IMR-90 (cell line): Measurements from ENCODE around the gene FUCA2.

Source experiments
- CEBPB ChIP-seq: IDR thresholded peaks from 2 replicates; pipeline ENCODE4 v1.6.1; 2012; ENCODE audit warnings: low read depth, low read length, improper control_type of control experiment
- CTCF ChIP-seq: conservative IDR thresholded peaks from 2 replicates; pipeline ENCODE4 v1.5.1; 2012; ENCODE audit warnings: mild to moderate bottlenecking, low read depth, low read length, improper control_type of control experiment
- ELK1 ChIP-seq: fragments of 150-350 bp; IDR thresholded peaks from 2 replicates; pipeline ENCODE4 v1.6.1; 2016; ENCODE audit warnings: low read depth, mild to moderate bottlenecking, low read length, moderate library complexity, borderline replicate concordance
- FOS ChIP-seq: fragments of 150-350 bp; IDR thresholded peaks from 2 replicates; pipeline ENCODE4 v1.6.1; 2016; ENCODE audit warnings: low read depth, low read length
- MAFK ChIP-seq: IDR thresholded peaks from 2 replicates; pipeline ENCODE4 v1.6.1; 2012; ENCODE audit warnings: low read depth, low read length, improper control_type of control experiment
- MAZ ChIP-seq: IDR thresholded peaks from 2 replicates; pipeline ENCODE4 v1.6.1; 2012; ENCODE audit warnings: low read depth, mild to moderate bottlenecking, low read length, improper control_type of control experiment, moderate library complexity, borderline replicate concordance
- MXI1 ChIP-seq: IDR thresholded peaks from 2 replicates; pipeline ENCODE4 v1.6.1; 2012; ENCODE audit warnings: low read depth, mild to moderate bottlenecking, low read length, moderate library complexity, borderline replicate concordance
- POLR2A ChIP-seq: IDR thresholded peaks from 2 replicates; pipeline ENCODE4 v1.6.1; 2012; ENCODE audit warnings: mild to moderate bottlenecking, low read depth, low read length
- RAD21 ChIP-seq: IDR thresholded peaks from 2 replicates; pipeline ENCODE4 v1.6.1; 2012; ENCODE audit warnings: low read length, improper control_type of control experiment
- RCOR1 ChIP-seq: IDR thresholded peaks from 2 replicates; pipeline ENCODE4 v1.6.1; 2012; ENCODE audit warnings: mild to moderate bottlenecking, low read length, improper control_type of control experiment; ENCODE audit not compliant: insufficient replicate concordance
- RFX5 ChIP-seq: IDR thresholded peaks from 2 replicates; pipeline ENCODE4 v1.8.0; 2012; ENCODE audit warnings: low read depth, mild to moderate bottlenecking, low read length, moderate library complexity
- SMC3 ChIP-seq: fragments of 150-350 bp; IDR thresholded peaks from 2 replicates; pipeline ENCODE4 v1.6.1; 2016; ENCODE audit warnings: low read depth, mild to moderate bottlenecking, antibody characterized with exemption, low read length, moderate library complexity
- USF2 ChIP-seq: fragments of 150-350 bp; IDR thresholded peaks from 2 replicates; pipeline ENCODE4 v1.6.1; 2017; ENCODE audit warnings: mild to moderate bottlenecking, antibody characterized with exemption, low read length, low read depth

GRCh38 chr6:143449082-143449713 lies 62.3 kb downstream of the FUCA2 start:
- no peak for TF ChIP-seq CTCF
- no peak for TF ChIP-seq POLR2A
- no peak for TF ChIP-seq ELK1
- no peak for TF ChIP-seq RAD21
- no peak for TF ChIP-seq MAFK
- TF ChIP-seq MAZ = no peak
- no peak for TF ChIP-seq RFX5
- no peak for TF ChIP-seq USF2
- no peak for TF ChIP-seq SMC3
- TF ChIP-seq MXI1 = no peak
- TF ChIP-seq FOS = no peak
- no peak for TF ChIP-seq RCOR1
- no peak for TF ChIP-seq CEBPB
